Measurements from ENCODE around the gene NAGS. TPM values are rescaled to one million over a fixed set of nuclear protein-coding genes. Genes with fewer than 3 reads are reported as not detected.
"Not testable (repeated sequence)": the region's sequence is repeated elsewhere in the genome, so short reads cannot be mapped to it uniquely, and the experiment has no call there.

Gene NAGS
- total RNA-seq, 1 donor from 2014 or later: 0.40 TPM

GRCh38 chr17:44014133-44014436 lies 9.7 kb downstream of the NAGS start:
- Mint-ChIP-seq H3K4me3 (ENCODE audit: unreplicated experiment) (peak overlapping the region; percentile 100), H3K9me3 (ENCODE audit: low read depth) (no peaks in the 10 kb centered on the region), H3K27ac (ENCODE audit: unreplicated experiment) (peak overlapping the region; percentile 98), H3K4me1 (ENCODE audit: low read depth) (peaks cover 20% of the 10 kb centered on the region), H3K36me3 (ENCODE audit: low read depth) (peaks cover 6% of the 10 kb centered on the region), H3K27me3 (ENCODE audit: low read depth) (no peaks in the 10 kb centered on the region)
- no peak for TF ChIP-seq CTCF (IDR thresholded peaks at IDR 0.05)
- no peak for DNase-seq (ENCODE audit: low spot score)

GRCh38 chr17:44014437-44015172 lies 10.2 kb downstream of the NAGS start, which contains the start of gene TMEM101:
Gene TMEM101, minus strand, starts transcription at chr17:44014963. Its CDS starts 11 bp downstream, at chr17:44014952.
- no peak for TF ChIP-seq CTCF (IDR thresholded peaks at IDR 0.05)
- no peak for DNase-seq (ENCODE audit: low spot score)
- H3K27ac Mint-ChIP-seq (ENCODE audit: unreplicated experiment): peak within 1 kb of the TSS; percentile 98
- peak within 1 kb of the TSS; percentile 100 for H3K4me3 Mint-ChIP-seq (ENCODE audit: unreplicated experiment)
- H3K36me3 Mint-ChIP-seq (ENCODE audit: low read depth): peaks cover 6% of the 10 kb centered on the region
- H3K9me3 Mint-ChIP-seq (ENCODE audit: low read depth): no peaks in the 10 kb centered on the region
- no peaks in the 10 kb centered on the region for H3K27me3 Mint-ChIP-seq (ENCODE audit: low read depth)
- peaks cover 20% of the 10 kb centered on the region for H3K4me1 Mint-ChIP-seq (ENCODE audit: low read depth)

- not testable (repeated sequence) for H3K27ac Mint-ChIP-seq (ENCODE audit: unreplicated experiment); H3K27me3 Mint-ChIP-seq (ENCODE audit: low read depth); H3K9me3 Mint-ChIP-seq (ENCODE audit: low read depth); H3K36me3 Mint-ChIP-seq (ENCODE audit: low read depth); H3K4me3 Mint-ChIP-seq (ENCODE audit: unreplicated experiment); H3K4me1 Mint-ChIP-seq (ENCODE audit: low read depth); DNase-seq (ENCODE audit: low spot score)
Measured at GRCh38 chr17:44021227-44021626, 16.8 kb downstream of the NAGS start.

GRCh38 chr17:44022246-44022645 lies 17.8 kb downstream of the NAGS start:
- no peaks in the 10 kb centered on the region for H3K27me3 Mint-ChIP-seq (ENCODE audit: low read depth)
- no peak for DNase-seq (ENCODE audit: low spot score)
- H3K36me3 Mint-ChIP-seq (ENCODE audit: low read depth): peaks cover 4% of the 10 kb centered on the region
- no peak overlapping the region for H3K4me3 Mint-ChIP-seq (ENCODE audit: unreplicated experiment)
- TF ChIP-seq CTCF (IDR thresholded peaks at IDR 0.05): no peak
- H3K4me1 Mint-ChIP-seq (ENCODE audit: low read depth): no peaks in the 10 kb centered on the region
- no peak overlapping the region for H3K27ac Mint-ChIP-seq (ENCODE audit: unreplicated experiment)
- no peaks in the 10 kb centered on the region for H3K9me3 Mint-ChIP-seq (ENCODE audit: low read depth)

- peak; percentile 86 for DNase-seq (ENCODE audit: low spot score)
- H3K27ac Mint-ChIP-seq (ENCODE audit: unreplicated experiment): no peak overlapping the region
- H3K9me3 Mint-ChIP-seq (ENCODE audit: low read depth): no peaks in the 10 kb centered on the region
- H3K4me3 Mint-ChIP-seq (ENCODE audit: unreplicated experiment): no peak overlapping the region
- TF ChIP-seq CTCF (IDR thresholded peaks at IDR 0.05): no peak
- no peaks in the 10 kb centered on the region for H3K4me1 Mint-ChIP-seq (ENCODE audit: low read depth)
- no peaks in the 10 kb centered on the region for H3K27me3 Mint-ChIP-seq (ENCODE audit: low read depth)
- H3K36me3 Mint-ChIP-seq (ENCODE audit: low read depth): peaks cover 4% of the 10 kb centered on the region
Measured at GRCh38 chr17:44023545-44024270, 19.3 kb downstream of the NAGS start.

Data from chondrocyte (in vitro differentiated cells).